ENCODE measurements around the gene TMSB4X. TPM values are rescaled to one million over a fixed set of nuclear protein-coding genes. Genes with fewer than 3 reads are reported as not detected.
A peak's percentile ranks its signal among the peaks of the same experiment; 100 is the strongest.

The TMSB4X gene
- total RNA-seq, 1 experiment from 2014 or later: 2,928 TPM

GRCh38 chrX:12993826-12994225, 18.9 kb downstream of the TMSB4X start:
- no peaks in the 10 kb centered on the region for H3K27me3 ChIP-seq (ENCODE audit: control insufficient read depth, insufficient read depth, low read length)
- no peaks in the 10 kb centered on the region for H3K9me3 ChIP-seq (ENCODE audit: control insufficient read depth, insufficient read depth, low read depth, low read length)
- no peak for TF ChIP-seq REST (IDR thresholded peaks at IDR 0.05; ENCODE audit: insufficient read depth in 1 of 2, low read depth in 2 of 2, low read length in 1 of 2)
- TF ChIP-seq TCF7L2 (IDR thresholded peaks at IDR 0.05; ENCODE audit: low read depth, low read length): no peak
- TF ChIP-seq, protein P1, sequence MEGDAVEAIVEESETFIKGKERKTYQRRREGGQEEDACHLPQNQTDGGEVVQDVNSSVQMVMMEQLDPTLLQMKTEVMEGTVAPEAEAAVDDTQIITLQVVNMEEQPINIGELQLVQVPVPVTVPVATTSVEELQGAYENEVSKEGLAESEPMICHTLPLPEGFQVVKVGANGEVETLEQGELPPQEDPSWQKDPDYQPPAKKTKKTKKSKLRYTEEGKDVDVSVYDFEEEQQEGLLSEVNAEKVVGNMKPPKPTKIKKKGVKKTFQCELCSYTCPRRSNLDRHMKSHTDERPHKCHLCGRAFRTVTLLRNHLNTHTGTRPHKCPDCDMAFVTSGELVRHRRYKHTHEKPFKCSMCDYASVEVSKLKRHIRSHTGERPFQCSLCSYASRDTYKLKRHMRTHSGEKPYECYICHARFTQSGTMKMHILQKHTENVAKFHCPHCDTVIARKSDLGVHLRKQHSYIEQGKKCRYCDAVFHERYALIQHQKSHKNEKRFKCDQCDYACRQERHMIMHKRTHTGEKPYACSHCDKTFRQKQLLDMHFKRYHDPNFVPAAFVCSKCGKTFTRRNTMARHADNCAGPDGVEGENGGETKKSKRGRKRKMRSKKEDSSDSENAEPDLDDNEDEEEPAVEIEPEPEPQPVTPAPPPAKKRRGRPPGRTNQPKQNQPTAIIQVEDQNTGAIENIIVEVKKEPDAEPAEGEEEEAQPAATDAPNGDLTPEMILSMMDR (IDR thresholded peaks at IDR 0.05): no peak
- TF ChIP-seq SIN3A (IDR thresholded peaks at IDR 0.05; ENCODE audit: borderline replicate concordance, insufficient read depth, low read depth, low read length): no peak
- no peak for TF ChIP-seq POLR2AphosphoS5 (IDR thresholded peaks at IDR 0.05; ENCODE audit: low read depth, low read length)
- ATAC-seq (no peak), DNase-seq (ENCODE audit: low read depth, low spot score) (no peak)
- peaks cover 7% of the 10 kb centered on the region; the same call in 1 of the 2 replicates for H3K4me1 ChIP-seq (ENCODE audit: control insufficient read depth, insufficient read depth, low read length)
- CTCF ChIA-PET: no interaction called here
- no TSS peak for BruUV-seq (replicated peaks)
- intact Hi-C loops (cut with micrococcal nuclease; ENCODE audit: unreplicated experiment): no loop called here
- H3K27ac ChIP-seq (ENCODE audit: low read length): peak overlapping the region; percentile 54; the same call in 1 of the 2 replicates
- POLR2A ChIA-PET: no interaction called here
- H3K36me3 ChIP-seq (ENCODE audit: control insufficient read depth, insufficient read depth, low read length): no peaks in the 10 kb centered on the region
- no peak overlapping the region for H3K4me3 ChIP-seq (ENCODE audit: low read depth in 2 of 2, low read length in 2 of 2)
- in situ Hi-C loops (cut with HindIII; ENCODE audit: low pct_unique_long_range_greater_than_20kb, low sequenced_read_pairs): no loop called here

- ATAC-seq (no peak), DNase-seq (ENCODE audit: low read depth, low spot score) (no peak)
- in situ Hi-C loops (cut with HindIII; ENCODE audit: low pct_unique_long_range_greater_than_20kb, low sequenced_read_pairs): no loop called here
- H3K9me3 ChIP-seq (ENCODE audit: control insufficient read depth, insufficient read depth, low read depth, low read length): no peaks in the 10 kb centered on the region
- TF ChIP-seq, protein P1 (IDR thresholded peaks at IDR 0.05): no peak
- TF ChIP-seq TCF7L2 (IDR thresholded peaks at IDR 0.05; ENCODE audit: low read depth, low read length): no peak
- no peak for TF ChIP-seq POLR2AphosphoS5 (IDR thresholded peaks at IDR 0.05; ENCODE audit: low read depth, low read length)
- TF ChIP-seq REST (IDR thresholded peaks at IDR 0.05; ENCODE audit: insufficient read depth in 1 of 2, low read depth in 2 of 2, low read length in 1 of 2): no peak
- no peak for TF ChIP-seq SIN3A (IDR thresholded peaks at IDR 0.05; ENCODE audit: borderline replicate concordance, insufficient read depth, low read depth, low read length)
- H3K27me3 ChIP-seq (ENCODE audit: control insufficient read depth, insufficient read depth, low read length): no peaks in the 10 kb centered on the region
- POLR2A ChIA-PET: no interaction called here
- CTCF ChIA-PET: no interaction called here
- intact Hi-C loops (cut with micrococcal nuclease; ENCODE audit: unreplicated experiment): no loop called here
- peaks cover 7% of the 10 kb centered on the region; the same call in 1 of the 2 replicates for H3K4me1 ChIP-seq (ENCODE audit: control insufficient read depth, insufficient read depth, low read length)
- H3K36me3 ChIP-seq (ENCODE audit: control insufficient read depth, insufficient read depth, low read length): no peaks in the 10 kb centered on the region
- peak overlapping the region; percentile 54; the same call in 1 of the 2 replicates for H3K27ac ChIP-seq (ENCODE audit: low read length)
- H3K4me3 ChIP-seq (ENCODE audit: low read depth in 2 of 2, low read length in 2 of 2): no peak overlapping the region
- BruUV-seq (replicated peaks): no TSS peak
These were observed 19.4 kb downstream of the TMSB4X start for GRCh38 chrX:12994321-12994720.

Data from Panc1 (cell line).